ENCODE measurements around the gene DDAH1. TPM values are rescaled to one million over a fixed set of nuclear protein-coding genes. Genes with fewer than 3 reads are reported as not detected.

Gene DDAH1
- total RNA-seq, 4 donors from 2014 or later, result 8.4 to 72.8 (median 27.3) TPM

GRCh38 chr1:85339656-85340399, 125.1 kb downstream of the DDAH1 start:
- H3K4me1 ChIP-seq, result peaks cover 0 to 18% (median 0%) of the 10 kb centered on the region in 3 donors

DNA sequence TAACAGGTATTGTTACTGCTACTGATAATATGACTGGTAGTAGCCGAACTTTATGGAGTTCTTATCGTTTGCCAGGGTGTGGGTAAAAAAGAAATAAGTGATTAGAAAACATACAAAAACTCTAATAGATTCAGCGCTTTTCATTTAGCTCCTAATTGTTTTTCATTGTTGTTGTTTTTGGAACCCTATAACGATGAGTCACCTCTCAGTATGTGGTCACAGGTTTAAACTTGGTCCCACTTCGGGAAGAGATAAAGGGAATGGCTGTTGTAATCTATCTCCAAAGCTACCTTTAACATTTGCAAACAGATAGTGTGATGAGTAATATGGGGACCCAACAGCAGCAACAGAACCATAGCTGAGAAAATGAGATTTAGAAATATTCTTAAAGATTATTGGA, 125.9 kb downstream of the DDAH1 start:
- H3K27me3 ChIP-seq, result no peaks in the 10 kb centered on the region
- H3K4me3 ChIP-seq, result no peak overlapping the region
- ATAC-seq, result no peak
- TF ChIP-seq POLR2AphosphoS5 (IDR thresholded peaks at IDR 0.05) (no peak), POLR2A (IDR thresholded peaks at IDR 0.05) (no peak), CTCF (IDR thresholded peaks at IDR 0.05) (no peak), EP300 (IDR thresholded peaks at IDR 0.05) (no peak)
- peaks cover 0 to 18% (median 0%) of the 10 kb centered on the region in 3 donors for H3K4me1 ChIP-seq
- no peaks in the 10 kb centered on the region for H3K36me3 ChIP-seq
- WGBS, 2 donors (ENCODE audit: low coverage in 1 of 2), result 75 to 89% methylated on average over 5 of the region's 5 CpGs
- H3K27ac ChIP-seq, result no peak overlapping the region
- H3K9me3 ChIP-seq, result peaks cover 0 to 5% (median 0%) of the 10 kb centered on the region in 3 donors

More at GRCh38 chr1:85339656-85340399, 125.1 kb downstream of the DDAH1 start:
- Histone ChIP-seq H3K27ac (no peak overlapping the region), H3K9me3 (no peaks in the 10 kb centered on the region), H3K4me3 (no peak overlapping the region), H3K36me3 (no peaks in the 10 kb centered on the region), H3K27me3 (no peaks in the 10 kb centered on the region)
- no peak for ATAC-seq
- TF ChIP-seq POLR2A (IDR thresholded peaks at IDR 0.05) (no peak), EP300 (IDR thresholded peaks at IDR 0.05) (no peak), POLR2AphosphoS5 (IDR thresholded peaks at IDR 0.05) (no peak), CTCF (IDR thresholded peaks at IDR 0.05) (no peak)
- WGBS, 2 donors (ENCODE audit: low coverage in 1 of 2), result 80 to 100% methylated on average over 5 to 7 of the region's 7 CpGs

DNA sequence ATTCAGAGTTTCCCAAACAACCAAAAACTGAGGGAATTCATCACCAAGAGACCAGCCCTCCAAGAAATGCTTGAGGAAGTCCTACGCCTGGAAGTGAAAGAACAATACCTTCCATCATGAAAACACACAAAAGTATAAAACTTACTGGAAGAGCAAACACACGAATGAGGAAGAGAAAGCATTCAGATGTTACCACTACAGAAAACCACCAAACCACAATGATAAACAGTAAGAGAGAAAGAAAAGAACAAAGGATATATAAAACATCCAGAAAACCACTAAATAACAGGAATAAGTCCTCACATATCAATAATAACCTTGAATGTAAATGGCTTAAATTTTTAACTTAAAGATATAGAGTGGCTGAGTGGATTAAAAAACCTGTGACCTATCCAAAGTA, 130.0 kb downstream of the DDAH1 start:
- no peak overlapping the region for H3K27ac ChIP-seq
- TF ChIP-seq EP300 (IDR thresholded peaks at IDR 0.05) (no peak), POLR2AphosphoS5 (IDR thresholded peaks at IDR 0.05) (no peak), CTCF (IDR thresholded peaks at IDR 0.05) (no peak), POLR2A (IDR thresholded peaks at IDR 0.05) (no peak)
- no peaks in the 10 kb centered on the region for H3K27me3 ChIP-seq
- ATAC-seq, result no peak
- WGBS, 2 donors (ENCODE audit: low coverage in 1 of 2), result 65 to 95% methylated on average over 2 of the region's 2 CpGs
- peaks cover 0 to 18% (median 0%) of the 10 kb centered on the region in 3 donors for H3K9me3 ChIP-seq
- no peaks in the 10 kb centered on the region for H3K36me3 ChIP-seq
- H3K4me3 ChIP-seq, result no peak overlapping the region
- H3K4me1 ChIP-seq, result peaks cover 0 to 12% (median 3%) of the 10 kb centered on the region in 3 donors

- no peak overlapping the region for H3K27ac ChIP-seq
- ATAC-seq, result no peak
- 100% methylated on average over 1 of the region's 1 CpG; no CpG with 5 or more reads in 1 of the 2 donors for WGBS, 2 donors (ENCODE audit: low coverage in 1 of 2)
- peaks cover 0 to 18% (median 0%) of the 10 kb centered on the region in 3 donors for H3K9me3 ChIP-seq
- peaks cover 3 to 12% (median 6%) of the 10 kb centered on the region in 3 donors for H3K4me1 ChIP-seq
- TF ChIP-seq POLR2A (IDR thresholded peaks at IDR 0.05) (no peak), EP300 (IDR thresholded peaks at IDR 0.05) (no peak), POLR2AphosphoS5 (IDR thresholded peaks at IDR 0.05) (no peak), CTCF (IDR thresholded peaks at IDR 0.05) (no peak)
- no peak overlapping the region for H3K4me3 ChIP-seq
- no peaks in the 10 kb centered on the region for H3K36me3 ChIP-seq
- H3K27me3 ChIP-seq, result no peaks in the 10 kb centered on the region
Observed at GRCh38 chr1:85333186-85333585, 131.8 kb downstream of the DDAH1 start.

DNA sequence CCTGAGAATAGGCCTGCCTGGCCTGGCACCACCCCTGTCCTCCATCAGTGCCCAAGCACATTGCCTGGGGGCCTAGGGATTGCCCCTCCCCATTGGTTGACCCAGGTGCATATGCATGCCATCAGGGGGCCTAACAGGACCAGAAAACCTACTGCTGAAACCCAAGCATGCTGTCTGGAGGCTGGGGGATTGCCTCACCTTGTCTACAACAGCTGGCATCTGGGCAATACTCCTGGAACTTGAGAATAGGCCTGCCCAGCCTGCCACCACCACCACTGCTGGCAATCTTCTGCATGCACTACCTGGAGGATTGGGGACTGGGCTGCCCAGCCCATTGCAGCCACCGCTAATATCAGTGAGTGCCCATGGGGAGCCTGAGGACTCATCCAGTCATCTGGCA, 132.4 kb downstream of the DDAH1 start:
- Histone ChIP-seq H3K27ac (no peak overlapping the region), H3K36me3 (no peaks in the 10 kb centered on the region), H3K4me1 (peaks cover 3 to 12% (median 6%) of the 10 kb centered on the region in 3 donors), H3K9me3 (peaks cover 0 to 18% (median 0%) of the 10 kb centered on the region in 3 donors), H3K4me3 (no peak overlapping the region), H3K27me3 (no peaks in the 10 kb centered on the region)
- ATAC-seq, result no peak
- TF ChIP-seq EP300 (IDR thresholded peaks at IDR 0.05) (no peak), POLR2AphosphoS5 (IDR thresholded peaks at IDR 0.05) (no peak), POLR2A (IDR thresholded peaks at IDR 0.05) (no peak), CTCF (IDR thresholded peaks at IDR 0.05) (no peak)
- no CpG with 5 or more reads among the region's 1 CpG for WGBS, 2 donors (ENCODE audit: low coverage in 1 of 2)

Measured in gastroesophageal sphincter (tissue), 4 donors.